OCI-M1 (cell line): ENCODE results near the gene UBL4A.

Source experiments
- DNase-seq: peaks from one replicate; lab custom pipeline; 2025; lab: John Stamatoyannopoulos, UW

Gene UBL4A

GRCh38 chrX:154486396-154487207, at the start of gene UBL4A:
Gene UBL4A, minus strand, starts transcription at chrX:154486615. Its CDS starts 31 bp downstream, at chrX:154486584.
- DNase-seq: peak; percentile 67

- no peak for DNase-seq
Observed at GRCh38 chrX:154535892-154536291, 49.5 kb upstream of the UBL4A start.

- DNase-seq: peak; percentile 91
Observed at GRCh38 chrX:154534526-154535322, 48.3 kb upstream of the UBL4A start.

- no peak for DNase-seq
Observed at GRCh38 chrX:154532690-154533089, 46.3 kb upstream of the UBL4A start.

- DNase-seq: no peak
Observed at GRCh38 chrX:154531626-154532025, 45.2 kb upstream of the UBL4A start.

- no peak for DNase-seq
Observed at GRCh38 chrX:154530286-154530685, 43.9 kb upstream of the UBL4A start.

GRCh38 chrX:154529206-154529612, 42.8 kb upstream of the UBL4A start:
- DNase-seq: no peak

GRCh38 chrX:154526901-154527675, 40.7 kb upstream of the UBL4A start:
- DNase-seq: peak; percentile 87

GRCh38 chrX:154525606-154526490, 39.4 kb upstream of the UBL4A start:
- no peak for DNase-seq

- no peak for DNase-seq
Observed at GRCh38 chrX:154519389-154519788, 33.0 kb upstream of the UBL4A start.

GRCh38 chrX:154517101-154517781, 30.8 kb upstream of the UBL4A start:
- DNase-seq: no peak

GRCh38 chrX:154516656-154517100, 30.3 kb upstream of the UBL4A start:
- peak; percentile 79 for DNase-seq

GRCh38 chrX:154515966-154516655, 29.7 kb upstream of the UBL4A start, which contains the start of gene FAM3A:
Gene FAM3A, minus strand, starts transcription at chrX:154516232. Its CDS starts 460 bp downstream, at chrX:154515772.
- peak; percentile 93 for DNase-seq

- DNase-seq: peak; percentile 23
Observed at GRCh38 chrX:154515090-154515965, 28.9 kb upstream of the UBL4A start.

- DNase-seq: no peak
Observed at GRCh38 chrX:154513716-154514115, 27.3 kb upstream of the UBL4A start.

- DNase-seq: no peak
Observed at GRCh38 chrX:154512879-154513553, 26.6 kb upstream of the UBL4A start.

- DNase-seq: no peak
Observed at GRCh38 chrX:154511761-154512160, 25.3 kb upstream of the UBL4A start.

- DNase-seq: no peak
Observed at GRCh38 chrX:154509455-154509854, 23.0 kb upstream of the UBL4A start.
